ENCODE data around the gene IARS1.

Gene IARS1

DNA sequence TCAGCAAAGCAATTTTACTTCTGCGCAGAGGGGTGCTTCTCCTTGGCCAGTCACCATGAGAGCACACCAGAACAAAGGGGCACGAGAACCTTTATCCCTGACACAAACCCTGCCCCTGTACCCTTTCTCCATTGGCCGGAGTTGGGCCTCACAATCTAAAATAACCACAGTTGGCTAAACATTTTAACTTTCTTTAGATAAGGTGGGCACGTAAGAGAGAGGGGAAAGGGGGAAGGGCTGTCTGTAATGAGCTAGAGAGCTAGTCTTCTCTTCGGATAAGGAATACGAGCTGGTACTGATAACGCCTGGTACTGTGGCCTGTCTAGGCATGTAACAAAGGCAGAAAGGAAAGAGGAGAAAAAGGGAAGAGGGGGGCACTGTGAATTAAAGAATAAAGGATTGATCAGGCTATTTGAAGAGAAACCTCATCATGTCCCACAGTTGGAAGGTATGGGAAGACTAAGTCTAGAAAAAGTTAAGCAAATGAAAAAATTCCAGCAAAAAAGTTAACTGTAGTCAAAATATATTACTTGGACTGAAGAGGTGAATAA is 1.8 kb upstream of the IARS1 start:
- no peak for DNase-seq

- DNase-seq, result peak; percentile 19
These were observed 790 bp upstream of the IARS1 start for GRCh38 chr9:92294297-92294676.

- DNase-seq, result no peak
These were observed 482 bp downstream of the IARS1 start for GRCh38 chr9:92293075-92293354.

- DNase-seq, result no peak
These were observed 991 bp downstream of the IARS1 start for GRCh38 chr9:92292338-92293074.

DNA sequence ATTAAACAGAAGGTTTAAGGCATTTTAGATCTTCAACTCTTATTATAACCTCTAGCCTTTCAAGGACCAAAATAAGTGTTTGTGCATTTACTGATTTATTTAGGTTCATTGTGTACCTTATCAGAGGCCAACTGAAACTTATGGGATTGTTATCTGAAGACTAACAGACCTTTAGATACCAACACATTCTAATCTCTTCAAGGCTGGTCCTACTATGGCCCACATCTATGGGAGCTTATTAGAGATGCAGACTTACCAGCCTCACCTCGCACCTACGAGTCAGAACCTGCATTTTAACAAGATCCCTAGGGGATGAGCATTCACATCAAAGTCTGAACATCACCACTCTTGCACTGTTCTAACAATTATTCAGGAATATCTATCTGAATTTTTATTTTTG is 1.9 kb downstream of the IARS1 start:
- no peak for DNase-seq

DNA sequence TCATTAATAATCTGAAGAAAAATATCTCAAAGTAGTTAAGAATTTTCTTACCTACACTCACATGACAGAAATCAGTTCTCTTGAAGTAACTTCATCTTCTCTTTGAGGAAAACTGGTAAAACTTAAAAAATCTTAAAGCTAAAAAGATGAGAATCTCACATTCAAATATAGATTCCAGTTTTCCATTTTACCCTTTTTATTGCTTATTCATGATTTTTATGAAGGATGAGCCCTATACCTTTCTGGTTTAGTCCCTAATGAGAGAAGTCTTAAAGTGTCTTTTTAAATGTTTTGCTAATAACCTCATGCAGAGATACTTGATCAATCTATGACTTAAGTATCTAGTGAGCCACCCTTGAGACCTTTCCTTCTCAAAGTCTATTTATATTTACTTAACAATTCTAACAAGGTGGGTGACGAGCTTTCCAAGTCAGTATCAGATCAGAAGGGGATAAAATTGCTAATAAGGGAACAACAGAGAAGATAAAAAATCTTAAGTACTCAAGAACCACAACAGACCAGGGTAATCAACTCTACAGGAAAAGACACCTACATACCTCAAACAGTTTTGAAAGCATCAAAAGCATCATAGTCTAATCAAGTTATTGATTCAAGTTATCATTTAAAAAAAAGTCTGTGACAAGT is 2.6 kb downstream of the IARS1 start:
- DNase-seq, result no peak

- no peak for DNase-seq
These were observed 3.6 kb downstream of the IARS1 start for GRCh38 chr9:92289708-92290390.

DNA sequence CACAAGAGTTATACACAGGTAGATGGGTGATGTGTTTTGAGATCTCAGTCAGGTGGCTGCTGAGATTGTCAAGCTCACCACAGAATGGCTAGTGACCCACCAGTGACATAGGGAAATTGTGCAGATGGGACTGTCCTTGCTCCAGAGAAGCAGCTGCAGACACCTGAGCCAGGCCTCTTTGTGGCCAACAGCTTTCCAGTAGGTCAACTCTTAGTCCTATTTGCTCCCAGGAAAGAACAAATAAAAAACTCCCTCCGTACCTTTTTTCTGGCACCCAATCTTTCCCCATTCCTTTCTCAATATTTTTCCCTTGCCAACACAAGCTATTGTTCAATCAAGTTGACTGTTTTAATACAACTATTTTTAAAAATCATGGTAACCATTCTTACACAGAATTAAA is 14.2 kb downstream of the IARS1 start:
- DNase-seq, result no peak

GRCh38 chr9:92278110-92278509 is 15.4 kb downstream of the IARS1 start:
- no peak for DNase-seq

DNA sequence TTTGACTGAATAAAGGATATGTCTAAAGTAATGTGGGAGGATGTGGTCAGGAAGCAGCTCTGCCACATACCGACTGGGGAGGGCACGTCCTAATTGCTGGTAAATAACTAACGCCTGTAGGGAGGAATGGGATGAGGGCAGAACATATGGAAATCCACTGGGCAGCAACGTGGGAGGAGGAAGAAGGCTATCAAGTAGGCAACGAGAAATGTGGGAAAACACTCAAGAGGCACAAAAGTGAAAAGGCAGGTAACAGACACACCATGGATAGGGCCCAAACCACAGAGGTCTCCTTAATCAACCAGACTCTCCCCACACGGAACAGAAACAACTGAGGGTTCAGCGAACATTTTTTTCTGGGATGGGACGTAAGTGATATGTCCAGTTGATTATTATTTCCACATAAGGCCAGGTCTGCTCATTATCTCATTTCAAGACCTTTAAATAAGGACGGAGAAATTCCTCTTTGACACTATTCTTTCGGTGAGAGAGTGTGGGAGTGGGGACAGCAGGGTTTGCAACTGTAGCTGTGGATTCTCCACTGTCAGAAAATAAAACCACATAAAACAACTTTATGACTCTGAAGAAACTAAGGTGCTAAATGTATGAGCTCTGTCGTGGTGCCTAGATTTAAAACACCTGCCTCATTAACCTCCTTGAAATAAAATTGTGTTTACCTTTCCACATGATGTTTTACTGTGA is 17.0 kb downstream of the IARS1 start:
- DNase-seq, result no peak

- DNase-seq, result no peak
These were observed 18.0 kb downstream of the IARS1 start for GRCh38 chr9:92275541-92275940.

DNA sequence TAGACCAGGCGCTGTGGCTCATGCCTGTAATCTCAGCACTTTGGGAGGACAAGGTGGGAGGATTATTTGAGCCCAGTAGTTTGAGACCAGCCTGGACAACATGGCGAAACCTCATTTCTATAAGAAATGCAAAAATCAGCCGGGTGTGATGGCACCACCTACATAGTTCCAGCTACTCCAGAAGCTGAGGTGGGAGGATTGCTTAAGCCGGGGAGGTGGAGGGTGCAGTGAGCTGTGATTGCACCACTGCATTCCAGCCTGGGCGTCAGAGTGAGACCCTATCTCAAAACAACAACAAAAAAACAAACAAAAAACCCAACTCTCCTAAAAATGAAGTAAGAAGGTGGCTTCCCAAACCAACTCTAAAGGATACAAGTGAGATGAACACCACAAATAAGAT is 23.0 kb downstream of the IARS1 start:
- DNase-seq, result no peak

DNA sequence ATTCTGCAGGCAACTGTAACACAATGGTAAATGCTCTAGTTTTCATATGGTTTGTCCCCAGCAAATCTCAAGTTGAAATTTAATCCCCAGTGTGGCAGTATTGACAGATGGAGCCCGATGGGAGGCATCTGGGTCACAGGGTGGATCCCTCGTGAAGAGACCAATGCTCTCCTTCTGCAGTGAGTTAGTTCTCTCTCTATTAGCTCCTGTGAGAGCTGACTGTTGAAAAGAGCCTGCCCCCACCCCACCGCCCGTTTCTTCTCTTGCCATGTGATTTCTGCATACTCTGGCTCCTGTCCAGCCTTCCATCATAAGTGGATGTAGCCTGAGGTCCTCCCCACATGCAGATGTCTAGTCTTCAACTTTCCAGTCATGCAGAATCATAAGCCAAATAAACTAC is 27.0 kb downstream of the IARS1 start:
- no peak for DNase-seq

DNA sequence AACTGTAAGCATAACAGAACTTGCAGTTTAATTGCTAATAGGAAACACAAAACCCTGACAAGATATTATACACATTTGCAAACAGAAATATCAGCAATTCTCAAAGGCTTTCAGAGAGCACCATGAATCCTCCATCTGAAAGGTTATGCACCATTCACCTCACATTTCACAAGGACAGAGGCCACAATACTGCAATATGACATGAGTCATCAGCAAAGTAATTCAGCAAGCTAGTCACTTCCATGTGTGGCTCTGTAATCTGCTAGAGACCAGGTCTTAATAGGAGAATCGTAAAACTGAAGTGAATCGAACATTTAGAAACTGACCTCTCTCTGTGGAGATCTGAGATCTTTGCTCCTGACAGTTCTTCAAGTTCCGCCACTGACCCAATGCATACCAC is 28.3 kb downstream of the IARS1 start:
- no peak for DNase-seq

DNA sequence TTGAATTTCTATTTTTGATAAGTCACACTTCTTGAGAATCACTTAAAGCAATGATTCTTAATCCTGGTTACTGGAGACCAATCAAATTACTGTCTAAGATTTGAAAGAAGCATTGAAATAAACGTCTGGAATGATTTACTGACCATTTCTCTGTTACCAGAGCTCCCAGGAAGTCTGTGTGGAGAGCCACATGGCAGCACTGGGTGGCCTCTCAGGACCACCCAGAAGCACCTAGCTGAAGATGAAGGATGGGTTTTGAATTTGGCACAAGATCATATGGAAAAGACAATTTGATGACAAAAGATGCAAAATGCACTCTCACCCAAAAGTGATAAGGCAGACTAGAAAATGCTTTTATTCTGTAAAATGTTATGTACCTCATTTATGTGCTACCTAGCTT is 30.4 kb downstream of the IARS1 start:
- DNase-seq, result no peak

DNA sequence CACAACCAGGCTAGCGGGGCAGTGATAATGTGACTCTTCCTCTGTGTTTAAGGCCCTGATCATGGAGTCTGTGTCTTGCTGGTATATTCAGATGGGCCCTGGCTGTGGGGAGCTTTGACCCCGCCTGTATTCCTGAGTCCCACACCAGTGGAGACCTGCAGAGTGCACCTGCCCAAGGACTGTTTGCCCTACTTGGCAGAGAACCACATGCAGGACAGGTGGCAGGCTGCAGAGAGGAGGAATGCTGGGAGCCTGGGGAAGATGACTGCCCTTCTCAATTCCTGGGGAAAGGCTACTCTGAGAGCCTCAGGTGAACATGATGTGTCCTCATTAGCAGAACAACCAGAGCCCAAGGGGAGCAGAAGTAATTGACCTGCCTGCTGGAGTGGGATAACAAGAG is 36.2 kb downstream of the IARS1 start:
- peak; percentile 3 for DNase-seq

GRCh38 chr9:92254381-92255337 is 38.8 kb downstream of the IARS1 start:
- no peak for DNase-seq

GRCh38 chr9:92253656-92254055 is 39.8 kb downstream of the IARS1 start:
- no peak for DNase-seq

DNA sequence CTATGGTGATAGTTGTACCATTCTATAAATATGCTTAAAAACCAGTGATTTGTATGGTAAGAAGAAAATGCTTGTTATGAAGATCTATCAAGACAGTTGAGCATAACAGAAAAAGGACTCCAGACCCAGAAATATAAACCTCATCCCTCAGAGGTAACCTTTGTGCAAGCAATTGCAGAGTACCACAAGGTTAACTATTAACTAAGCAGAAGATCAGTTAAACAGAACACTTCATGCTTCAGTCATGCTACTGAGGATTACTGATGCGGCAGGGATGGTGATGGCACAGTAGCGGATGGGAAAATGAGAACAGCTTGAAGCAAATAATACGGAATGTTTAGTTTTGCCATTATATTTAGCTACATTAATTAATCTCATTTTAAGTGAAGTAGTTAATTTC is 45.5 kb downstream of the IARS1 start:
- DNase-seq, result no peak

DNA sequence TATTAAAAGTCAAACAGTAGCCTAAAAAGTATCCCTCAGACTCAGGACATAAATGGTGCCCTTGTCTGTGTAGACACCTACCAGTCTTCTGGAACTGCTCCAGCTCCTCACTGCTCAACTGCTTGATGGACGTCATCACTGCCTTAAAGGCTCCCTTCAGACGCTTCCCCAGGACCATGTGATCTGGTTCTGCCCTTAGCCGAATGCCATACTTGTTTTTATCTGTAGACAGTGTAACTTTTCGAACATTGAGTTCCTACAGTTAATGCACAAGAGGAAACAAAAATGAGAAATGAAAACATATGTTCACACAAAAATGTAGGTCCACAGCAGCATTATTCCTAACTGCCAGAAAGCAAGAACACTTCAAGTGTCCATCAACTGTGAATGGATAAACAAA is 46.2 kb downstream of the IARS1 start:
- no peak for DNase-seq

GRCh38 chr9:92245005-92245797 is 48.3 kb downstream of the IARS1 start:
- no peak for DNase-seq
